MM.1S (cell line): ENCODE results near the gene MAP3K5.

Experiments used
- DNase-seq: peaks from one replicate; pipeline ENCODE4 v3.0.0-alpha.2; 2015
- H2AFZ ChIP-seq: fragments of 300-600 bp; sonication (generic); 2 replicates; pipeline ENCODE4 v1.6.0; 2016; ENCODE audit warnings: antibody characterized with exemption, low read length
- H3F3A ChIP-seq: fragments of 300-600 bp; sonication (generic); 2 replicates; pipeline ENCODE4 v1.6.1; 2016; ENCODE audit warnings: mild to moderate bottlenecking, antibody characterized with exemption, low read length, moderate library complexity, mixed read lengths; ENCODE audit not compliant: insufficient read depth
- H3K27ac ChIP-seq: fragments of 300-600 bp; sonication (generic); 2 replicates; pipeline ENCODE4 v1.5.1; 2016; ENCODE audit warnings: mild to moderate bottlenecking, low read length
- H3K27me3 ChIP-seq: fragments of 300-600 bp; sonication (generic); replicated peaks from 2 replicates; pipeline ENCODE4 v1.6.0; 2016; ENCODE audit warnings: low read length; ENCODE audit not compliant: insufficient read depth
- H3K36me3 ChIP-seq: fragments of 300-600 bp; sonication (generic); replicated peaks from 2 replicates; pipeline ENCODE4 v1.6.1; 2016; ENCODE audit warnings: mild to moderate bottlenecking, low read length, mixed read lengths; ENCODE audit not compliant: insufficient read depth
- H3K4me1 ChIP-seq: fragments of 300-600 bp; sonication (generic); 2 replicates; pipeline ENCODE4 v1.6.1; 2016; ENCODE audit warnings: low read length, mixed read lengths
- H3K4me2 ChIP-seq: fragments of 300-600 bp; sonication (generic); 2 replicates; pipeline ENCODE4 v1.6.0; 2016; ENCODE audit warnings: low read depth, low read length
- H3K4me3 ChIP-seq: fragments of 300-600 bp; sonication (generic); 2 replicates; pipeline ENCODE4 v1.5.1; 2016; ENCODE audit warnings: low read length, mixed read lengths
- H3K79me2 ChIP-seq: fragments of 300-600 bp; sonication (generic); 2 replicates; pipeline ENCODE4 v1.6.1; 2016; ENCODE audit warnings: mixed run types, low read length, mixed read lengths
- H3K9ac ChIP-seq: fragments of 300-600 bp; sonication (generic); 2 replicates; pipeline ENCODE4 v1.6.1; 2016; ENCODE audit warnings: low read length, mixed read lengths
- H3K9me2 ChIP-seq: fragments of 300-600 bp; sonication (generic); replicated peaks from 2 replicates; pipeline ENCODE4 v1.6.1; 2016; ENCODE audit warnings: mild to moderate bottlenecking, low read length, mixed read lengths; ENCODE audit not compliant: insufficient read depth
- H3K9me3 ChIP-seq: fragments of 300-600 bp; sonication (generic); replicated peaks from 2 replicates; pipeline ENCODE4 v1.6.1; 2016; ENCODE audit warnings: mild to moderate bottlenecking, low read length, mixed read lengths; ENCODE audit not compliant: insufficient read depth
- H4K20me1 ChIP-seq: fragments of 300-600 bp; sonication (generic); 2 replicates; pipeline ENCODE4 v1.6.1; 2016; ENCODE audit warnings: mild to moderate bottlenecking, low read length, moderate library complexity, mixed read lengths; ENCODE audit not compliant: insufficient read depth
- CTCF ChIP-seq: fragments of 300-600 bp; sonication (generic); IDR thresholded peaks from 2 replicates; pipeline ENCODE4 v1.5.1; 2016; ENCODE audit warnings: antibody characterized with exemption, low read length, mixed read lengths
- EZH2 ChIP-seq: fragments of 300-600 bp; sonication (generic); optimal IDR thresholded peaks from 2 replicates; pipeline ENCODE3; 2017; ENCODE audit warnings: low read depth, mild to moderate bottlenecking, antibody characterized with exemption, low read length, mixed read lengths
- EZH2phosphoT487 ChIP-seq: fragments of 300-600 bp; sonication (generic); IDR thresholded peaks from 2 replicates; pipeline ENCODE4 v1.6.1; 2018; ENCODE audit warnings: antibody characterized with exemption, low read length

MAP3K5 gene

GRCh38 chr6:136720045-136720770 lies 72.1 kb downstream of the MAP3K5 start:
- H3K27ac ChIP-seq: peak overlapping the region; percentile 47; the same call in 1 of the 2 replicates
- no peaks in the 10 kb centered on the region for H3K9me2 ChIP-seq
- no peaks in the 10 kb centered on the region for H3K27me3 ChIP-seq
- peaks cover 48% of the 10 kb centered on the region for H3K4me1 ChIP-seq
- H3K9me3 ChIP-seq: no peaks in the 10 kb centered on the region
- TF ChIP-seq EZH2 (no peak), EZH2phosphoT487 (no peak), CTCF (no peak)
- DNase-seq: no peak
- no peak overlapping the region for H2AFZ ChIP-seq
- peaks cover 22% of the 10 kb centered on the region for H3K79me2 ChIP-seq
- peak overlapping the region; percentile 12; the same call in 1 of the 2 replicates for H3K9ac ChIP-seq
- peaks cover 46% of the 10 kb centered on the region for H3F3A ChIP-seq
- peak overlapping the region; percentile 78 for H3K4me2 ChIP-seq
- H3K4me3 ChIP-seq: peak overlapping the region; percentile 45
- no peaks in the 10 kb centered on the region for H3K36me3 ChIP-seq
- no peaks in the 10 kb centered on the region for H4K20me1 ChIP-seq

- H3K27me3 ChIP-seq: no peaks in the 10 kb centered on the region
- no peaks in the 10 kb centered on the region for H3K9me2 ChIP-seq
- peak overlapping the region; percentile 12; the same call in 1 of the 2 replicates for H3K9ac ChIP-seq
- H3K79me2 ChIP-seq: peaks cover 25% of the 10 kb centered on the region
- no peaks in the 10 kb centered on the region for H4K20me1 ChIP-seq
- peak overlapping the region; percentile 78 for H3K4me2 ChIP-seq
- peak overlapping the region; percentile 45 for H3K4me3 ChIP-seq
- peak; percentile 16 for DNase-seq
- no peaks in the 10 kb centered on the region for H3K36me3 ChIP-seq
- H3K4me1 ChIP-seq: peaks cover 47% of the 10 kb centered on the region
- H2AFZ ChIP-seq: no peak overlapping the region
- H3F3A ChIP-seq: peaks cover 46% of the 10 kb centered on the region
- TF ChIP-seq EZH2phosphoT487: no peak
- no peak for TF ChIP-seq EZH2
- H3K27ac ChIP-seq: peak overlapping the region; percentile 47; the same call in 1 of the 2 replicates
- no peaks in the 10 kb centered on the region for H3K9me3 ChIP-seq
Measured at GRCh38 chr6:136719280-136720044, 72.8 kb downstream of the MAP3K5 start.

GRCh38 chr6:136718476-136718875 lies 73.8 kb downstream of the MAP3K5 start:
- no peak for TF ChIP-seq EZH2phosphoT487
- no peak for TF ChIP-seq CTCF
- no peak for TF ChIP-seq EZH2
- Histone ChIP-seq H3K79me2 (peaks cover 25% of the 10 kb centered on the region), H3K4me3 (no peak overlapping the region), H3K36me3 (no peaks in the 10 kb centered on the region), H3K9ac (no peak overlapping the region), H3K9me3 (no peaks in the 10 kb centered on the region), H3K27ac (peak overlapping the region; percentile 83; the same call in 1 of the 2 replicates), H3K4me2 (peak overlapping the region; percentile 23; the same call in 1 of the 2 replicates), H3K9me2 (no peaks in the 10 kb centered on the region), H3F3A (peaks cover 45% of the 10 kb centered on the region), H3K4me1 (peaks cover 39% of the 10 kb centered on the region), H4K20me1 (no peaks in the 10 kb centered on the region), H3K27me3 (no peaks in the 10 kb centered on the region), H2AFZ (no peak overlapping the region)
- DNase-seq: no peak
